ENCODE results near the gene KIAA1671.

DNA sequence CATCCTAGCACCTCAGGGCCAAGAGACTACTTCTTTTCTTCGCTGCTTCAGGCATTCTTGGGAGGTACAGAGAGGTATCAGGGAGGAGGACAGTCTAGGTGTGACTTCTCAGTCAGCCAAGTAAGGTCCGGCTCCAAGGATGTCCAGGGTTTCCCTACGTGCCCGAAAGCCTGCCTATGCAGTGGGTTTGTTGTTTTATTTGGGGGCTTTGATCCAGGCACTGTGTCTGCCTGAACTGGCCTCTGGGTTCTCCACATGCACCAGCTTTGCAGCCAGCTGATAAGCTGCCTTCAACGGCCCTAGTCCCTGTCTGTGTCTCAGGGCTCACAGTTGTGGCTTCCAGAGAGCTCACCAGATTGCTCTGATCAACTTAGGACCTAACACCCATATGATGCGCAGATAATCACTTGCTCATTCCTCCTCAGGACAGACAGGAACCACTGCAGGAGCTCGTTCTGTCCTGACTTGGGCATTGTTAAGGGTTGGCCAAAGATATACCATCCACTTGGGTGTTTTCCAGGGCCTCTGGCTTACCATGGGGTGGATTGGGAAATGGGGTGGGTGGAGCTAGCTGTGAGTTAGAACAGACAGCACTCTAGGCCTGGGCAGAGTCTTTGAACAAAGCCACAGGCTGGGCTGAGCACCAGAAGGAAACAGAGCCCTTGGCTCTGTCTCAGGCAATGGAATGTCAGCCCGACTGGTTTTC is 201.6 kb downstream of the KIAA1671 start:
- TF ChIP-seq, protein P1, sequence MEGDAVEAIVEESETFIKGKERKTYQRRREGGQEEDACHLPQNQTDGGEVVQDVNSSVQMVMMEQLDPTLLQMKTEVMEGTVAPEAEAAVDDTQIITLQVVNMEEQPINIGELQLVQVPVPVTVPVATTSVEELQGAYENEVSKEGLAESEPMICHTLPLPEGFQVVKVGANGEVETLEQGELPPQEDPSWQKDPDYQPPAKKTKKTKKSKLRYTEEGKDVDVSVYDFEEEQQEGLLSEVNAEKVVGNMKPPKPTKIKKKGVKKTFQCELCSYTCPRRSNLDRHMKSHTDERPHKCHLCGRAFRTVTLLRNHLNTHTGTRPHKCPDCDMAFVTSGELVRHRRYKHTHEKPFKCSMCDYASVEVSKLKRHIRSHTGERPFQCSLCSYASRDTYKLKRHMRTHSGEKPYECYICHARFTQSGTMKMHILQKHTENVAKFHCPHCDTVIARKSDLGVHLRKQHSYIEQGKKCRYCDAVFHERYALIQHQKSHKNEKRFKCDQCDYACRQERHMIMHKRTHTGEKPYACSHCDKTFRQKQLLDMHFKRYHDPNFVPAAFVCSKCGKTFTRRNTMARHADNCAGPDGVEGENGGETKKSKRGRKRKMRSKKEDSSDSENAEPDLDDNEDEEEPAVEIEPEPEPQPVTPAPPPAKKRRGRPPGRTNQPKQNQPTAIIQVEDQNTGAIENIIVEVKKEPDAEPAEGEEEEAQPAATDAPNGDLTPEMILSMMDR (conservative IDR thresholded peaks at IDR 0.05; ENCODE audit: low read depth, low read length): no peak
- TF ChIP-seq EZH2 (IDR thresholded peaks at IDR 0.05; ENCODE audit: borderline replicate concordance, low read depth, low read length, poor library complexity, severe bottlenecking): no peak

Measured in A673 (cell line).